Measurements from ENCODE around the gene CFAP299.
A peak's percentile ranks its signal among the peaks of the same experiment; 100 is the strongest.

Gene CFAP299

DNA sequence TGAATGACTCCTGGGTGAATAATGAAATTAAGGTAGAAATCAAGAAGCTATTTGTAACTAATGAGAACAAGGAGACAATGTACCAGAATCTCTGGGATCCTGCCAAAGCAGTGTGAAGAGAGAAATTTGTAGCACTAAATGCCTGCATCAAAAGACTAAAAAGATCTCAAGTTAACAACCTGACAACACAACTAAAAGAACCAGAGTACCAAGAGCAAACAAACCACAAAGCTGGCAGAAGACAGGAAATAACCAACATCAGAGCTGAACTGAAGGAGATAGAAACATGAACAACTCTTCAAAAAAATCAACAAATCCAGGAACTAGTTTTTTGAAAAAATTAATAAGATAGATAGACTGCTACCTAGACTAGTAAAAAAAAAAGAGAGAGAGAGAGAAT, 8.4 kb downstream of the CFAP299 start:
- no peak overlapping the region for H3K4me3 ChIP-seq (ENCODE audit: low read depth, low read length)
- H3K27ac ChIP-seq: no peak overlapping the region
- H3K36me3 ChIP-seq (replicated peaks): no peaks in the 10 kb centered on the region
- in situ Hi-C loops (cut with HindIII; ENCODE audit: low pct_ligation_motif_present, low sequenced_read_pairs): no loop called here
- TF ChIP-seq, protein P1, sequence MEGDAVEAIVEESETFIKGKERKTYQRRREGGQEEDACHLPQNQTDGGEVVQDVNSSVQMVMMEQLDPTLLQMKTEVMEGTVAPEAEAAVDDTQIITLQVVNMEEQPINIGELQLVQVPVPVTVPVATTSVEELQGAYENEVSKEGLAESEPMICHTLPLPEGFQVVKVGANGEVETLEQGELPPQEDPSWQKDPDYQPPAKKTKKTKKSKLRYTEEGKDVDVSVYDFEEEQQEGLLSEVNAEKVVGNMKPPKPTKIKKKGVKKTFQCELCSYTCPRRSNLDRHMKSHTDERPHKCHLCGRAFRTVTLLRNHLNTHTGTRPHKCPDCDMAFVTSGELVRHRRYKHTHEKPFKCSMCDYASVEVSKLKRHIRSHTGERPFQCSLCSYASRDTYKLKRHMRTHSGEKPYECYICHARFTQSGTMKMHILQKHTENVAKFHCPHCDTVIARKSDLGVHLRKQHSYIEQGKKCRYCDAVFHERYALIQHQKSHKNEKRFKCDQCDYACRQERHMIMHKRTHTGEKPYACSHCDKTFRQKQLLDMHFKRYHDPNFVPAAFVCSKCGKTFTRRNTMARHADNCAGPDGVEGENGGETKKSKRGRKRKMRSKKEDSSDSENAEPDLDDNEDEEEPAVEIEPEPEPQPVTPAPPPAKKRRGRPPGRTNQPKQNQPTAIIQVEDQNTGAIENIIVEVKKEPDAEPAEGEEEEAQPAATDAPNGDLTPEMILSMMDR (IDR thresholded peaks at IDR 0.05; ENCODE audit: low read depth, low read length, missing control alignments): no peak
- no peak for DNase-seq
- H3K27me3 ChIP-seq (replicated peaks): peaks cover 7% of the 10 kb centered on the region

DNA sequence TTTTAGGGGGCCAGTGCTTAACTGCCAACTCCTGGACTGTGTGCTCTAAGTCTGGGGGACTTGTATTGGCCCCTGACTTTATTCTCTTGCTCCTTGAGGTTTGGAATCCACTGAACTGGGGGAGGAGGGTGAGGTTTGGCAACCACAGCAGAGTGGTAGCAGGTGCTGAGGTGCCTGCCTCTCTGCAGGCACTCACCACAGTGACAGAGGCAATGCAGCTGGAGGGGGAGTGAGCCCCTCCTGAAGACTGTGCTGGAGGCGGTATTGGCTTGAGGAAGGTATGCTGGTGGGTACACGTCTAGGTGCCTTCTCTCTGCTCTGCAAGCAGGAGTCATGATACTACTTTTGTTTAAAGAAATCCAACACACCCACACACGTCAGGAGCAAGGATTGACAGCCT, 24.6 kb downstream of the CFAP299 start:
- in situ Hi-C loops (cut with HindIII; ENCODE audit: low pct_ligation_motif_present, low sequenced_read_pairs): loop anchor here (10.0 kb wide), 1 partner anchor 675 kb away; the partner anchor contains the start of gene BMP3
- Histone ChIP-seq H3K27me3 (replicated peaks) (peaks cover 15% of the 10 kb centered on the region), H3K36me3 (replicated peaks) (no peaks in the 10 kb centered on the region), H3K27ac (no peak overlapping the region), H3K4me3 (ENCODE audit: low read depth, low read length) (no peak overlapping the region)
- DNase-seq: no peak
- TF ChIP-seq, protein P1 (IDR thresholded peaks at IDR 0.05; ENCODE audit: low read depth, low read length, missing control alignments): no peak

DNA sequence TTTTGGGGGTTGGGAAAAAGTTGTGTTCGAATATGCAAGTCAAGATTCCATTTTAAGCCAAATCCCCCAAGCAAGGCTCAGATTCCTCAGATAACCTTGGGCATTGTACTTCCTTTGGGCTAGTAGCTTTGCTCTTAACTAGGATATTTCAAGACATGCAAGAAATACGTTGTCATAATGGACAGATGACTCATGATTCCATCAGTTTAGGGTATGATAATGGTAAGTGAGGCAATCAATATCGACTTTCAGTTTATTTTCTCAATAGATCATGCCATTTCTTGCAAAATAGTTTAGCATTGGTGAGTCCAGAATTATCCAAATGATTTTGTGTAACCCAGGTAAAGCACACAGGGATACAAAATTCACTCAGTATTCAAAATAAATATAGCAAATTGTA, 25.4 kb downstream of the CFAP299 start:
- H3K4me3 ChIP-seq (ENCODE audit: low read depth, low read length): no peak overlapping the region
- no peak for DNase-seq

DNA sequence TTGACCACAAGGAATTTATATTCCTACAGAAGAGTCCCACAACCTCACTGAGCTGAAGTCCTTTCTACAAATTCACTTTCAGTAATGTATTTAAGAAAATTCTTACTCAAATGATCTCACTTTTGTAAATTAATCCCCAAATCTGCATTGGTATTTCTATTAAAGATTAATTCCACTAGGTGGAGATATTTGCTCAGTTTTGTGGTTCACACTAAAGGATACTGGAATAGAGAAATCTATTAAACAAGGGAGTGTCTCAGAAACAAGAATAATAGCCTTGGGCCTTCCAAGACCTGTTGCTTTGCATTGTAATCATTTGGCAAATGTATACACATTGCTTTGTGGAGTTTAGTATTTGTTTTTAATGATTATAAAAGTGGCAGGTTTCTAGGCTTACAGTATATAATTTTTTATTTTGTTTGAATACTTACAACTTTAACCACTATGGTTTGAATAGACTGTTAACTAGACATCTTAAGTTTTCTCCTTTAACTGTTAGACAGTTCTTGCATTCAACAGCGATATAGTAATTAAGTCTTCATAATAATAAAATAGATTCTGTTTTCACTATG, 25.9 kb downstream of the CFAP299 start:
- no peak overlapping the region for H3K4me3 ChIP-seq (ENCODE audit: low read depth, low read length)
- no peak for DNase-seq
- TF ChIP-seq, protein P1 (IDR thresholded peaks at IDR 0.05; ENCODE audit: low read depth, low read length, missing control alignments): peak; percentile 12
- peaks cover 15% of the 10 kb centered on the region for H3K27me3 ChIP-seq (replicated peaks)
- in situ Hi-C loops (cut with HindIII; ENCODE audit: low pct_ligation_motif_present, low sequenced_read_pairs): loop anchor here (10.0 kb wide), 1 partner anchor 673 kb away; the partner anchor contains the start of gene BMP3
- no peak overlapping the region for H3K27ac ChIP-seq
- H3K36me3 ChIP-seq (replicated peaks): no peaks in the 10 kb centered on the region

More for the DNA sequence above, 25.4 kb downstream of the CFAP299 start:
- TF ChIP-seq, protein P1 (IDR thresholded peaks at IDR 0.05; ENCODE audit: low read depth, low read length, missing control alignments): no peak
- peaks cover 15% of the 10 kb centered on the region for H3K27me3 ChIP-seq (replicated peaks)
- H3K36me3 ChIP-seq (replicated peaks): no peaks in the 10 kb centered on the region
- no peak overlapping the region for H3K27ac ChIP-seq
- in situ Hi-C loops (cut with HindIII; ENCODE audit: low pct_ligation_motif_present, low sequenced_read_pairs): loop anchor here (10.0 kb wide), 1 partner anchor 674 kb away; the partner anchor contains the start of gene BMP3

DNA sequence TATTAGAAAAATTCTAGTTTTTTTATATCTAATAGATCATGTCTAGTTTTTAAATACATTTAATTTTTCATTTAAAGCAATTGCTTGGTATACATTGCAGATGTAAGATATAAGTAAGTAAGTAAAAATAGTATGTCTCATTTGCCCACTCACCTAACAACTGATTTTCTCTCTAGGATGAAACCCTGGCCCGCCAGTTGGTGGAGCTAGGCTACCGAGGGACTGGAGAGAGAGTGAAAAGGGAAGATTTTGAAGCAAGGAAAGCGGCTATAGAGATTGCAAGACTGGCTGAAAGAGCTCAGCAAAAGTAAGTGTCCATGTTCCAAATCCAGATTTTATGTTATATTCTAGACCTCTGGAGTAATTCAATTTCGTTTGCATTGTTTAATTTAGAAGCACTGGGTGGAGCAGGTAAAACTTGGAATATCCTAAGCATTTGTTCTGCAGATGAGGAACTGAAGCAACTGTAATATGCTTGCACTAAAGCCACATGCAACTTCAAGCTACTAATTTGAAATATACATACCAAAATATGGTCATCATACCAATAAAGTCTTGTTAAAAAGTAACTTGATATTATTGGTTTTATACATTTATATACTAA, 27.1 kb downstream of the CFAP299 start:
- in situ Hi-C loops (cut with HindIII; ENCODE audit: low pct_ligation_motif_present, low sequenced_read_pairs): loop anchor here (10.0 kb wide), 1 partner anchor 672 kb away; the partner anchor contains the start of gene BMP3
- Histone ChIP-seq H3K27me3 (replicated peaks) (peaks cover 14% of the 10 kb centered on the region), H3K27ac (no peak overlapping the region), H3K36me3 (replicated peaks) (no peaks in the 10 kb centered on the region), H3K4me3 (ENCODE audit: low read depth, low read length) (no peak overlapping the region)
- peak; percentile 18 for DNase-seq
- TF ChIP-seq, protein P1 (IDR thresholded peaks at IDR 0.05; ENCODE audit: low read depth, low read length, missing control alignments): peak; percentile 88

All from brain microvascular endothelial cell (primary cell).